ENCODE results near the gene ZBTB20. TPM values are rescaled to one million over a fixed set of nuclear protein-coding genes. Genes with fewer than 3 reads are reported as not detected.
A peak's percentile ranks its signal among the peaks of the same experiment; 100 is the strongest.

Gene ZBTB20
- polyA plus RNA-seq, 4 donors, result 0.27 to 2.2 (median 1.3) TPM

- no peak for FAIRE-seq
Observed at GRCh38 chr3:114671741-114672510, 475.2 kb downstream of the ZBTB20 start.

GRCh38 chr3:114669614-114670013, 477.5 kb downstream of the ZBTB20 start:
- FAIRE-seq (no peak), DNase-seq (no peak)
- Histone ChIP-seq H3K27ac (ENCODE audit: low read depth in 1 of 3, low read length in 2 of 3) (no peak overlapping the region), H3K9me3 (ENCODE audit: control insufficient read depth in 2 of 2, insufficient read depth in 1 of 2, low read depth in 1 of 2, low read length in 1 of 2) (no peaks in the 10 kb centered on the region), H3K4me1 (ENCODE audit: control insufficient read depth in 3 of 3, insufficient read depth in 2 of 3, low read depth in 1 of 3, low read length in 2 of 3) (no peaks in the 10 kb centered on the region), H3K36me3 (ENCODE audit: control insufficient read depth in 3 of 3, insufficient read depth in 2 of 3, low read depth in 1 of 3, low read length in 3 of 3) (no peaks in the 10 kb centered on the region), H3K4me3 (ENCODE audit: low read depth in 1 of 3, low read length in 3 of 3) (no peak overlapping the region), H3K27me3 (ENCODE audit: control insufficient read depth in 3 of 3, insufficient read depth in 3 of 3, low read length in 3 of 3) (no peaks in the 10 kb centered on the region)
- 98 to 100% (median 98%) methylated on average over 1 of the region's 1 CpG for WGBS, 3 donors

More at GRCh38 chr3:114671741-114672510, 475.2 kb downstream of the ZBTB20 start:
- Histone ChIP-seq H3K27me3 (ENCODE audit: control insufficient read depth in 3 of 3, insufficient read depth in 3 of 3, low read length in 3 of 3) (no peaks in the 10 kb centered on the region), H3K27ac (ENCODE audit: low read depth in 1 of 3, low read length in 2 of 3) (no peak overlapping the region), H3K4me1 (ENCODE audit: control insufficient read depth in 3 of 3, insufficient read depth in 2 of 3, low read depth in 1 of 3, low read length in 2 of 3) (no peaks in the 10 kb centered on the region), H3K9me3 (ENCODE audit: control insufficient read depth in 2 of 2, insufficient read depth in 1 of 2, low read depth in 1 of 2, low read length in 1 of 2) (no peaks in the 10 kb centered on the region), H3K36me3 (ENCODE audit: control insufficient read depth in 3 of 3, insufficient read depth in 2 of 3, low read depth in 1 of 3, low read length in 3 of 3) (no peaks in the 10 kb centered on the region), H3K4me3 (ENCODE audit: low read depth in 1 of 3, low read length in 3 of 3) (no peak overlapping the region)
- 70 to 87% (median 84%) methylated on average over 4 of the region's 4 CpGs for WGBS, 3 donors
- no peak for DNase-seq

DNA sequence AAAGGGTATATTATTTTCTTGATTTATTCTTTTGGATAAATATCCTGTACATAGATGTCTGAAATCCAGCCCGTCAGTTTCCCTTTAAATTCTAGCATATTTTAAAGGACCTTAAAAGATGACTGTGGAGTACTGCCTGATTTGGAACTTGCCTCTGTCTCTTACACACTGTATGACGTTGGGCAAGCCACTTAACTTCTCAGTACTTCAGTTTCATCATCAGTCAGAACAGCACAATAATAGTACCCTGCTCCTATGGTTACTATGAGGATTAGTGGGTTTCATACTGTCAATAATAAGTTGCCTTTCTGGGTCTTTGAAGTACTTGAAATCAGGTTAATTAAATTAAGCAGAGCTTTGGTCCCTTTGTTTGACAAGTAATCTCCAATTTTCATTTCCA, 479.0 kb downstream of the ZBTB20 start:
- DNase-seq (no peak), FAIRE-seq (no peak)
- Histone ChIP-seq H3K27me3 (ENCODE audit: control insufficient read depth in 3 of 3, insufficient read depth in 3 of 3, low read length in 3 of 3) (no peaks in the 10 kb centered on the region), H3K27ac (ENCODE audit: low read depth in 1 of 3, low read length in 2 of 3) (no peak overlapping the region), H3K4me3 (ENCODE audit: low read depth in 1 of 3, low read length in 3 of 3) (no peak overlapping the region), H3K9me3 (ENCODE audit: control insufficient read depth in 2 of 2, insufficient read depth in 1 of 2, low read depth in 1 of 2, low read length in 1 of 2) (no peaks in the 10 kb centered on the region), H3K36me3 (ENCODE audit: control insufficient read depth in 3 of 3, insufficient read depth in 2 of 3, low read depth in 1 of 3, low read length in 3 of 3) (no peaks in the 10 kb centered on the region), H3K4me1 (ENCODE audit: control insufficient read depth in 3 of 3, insufficient read depth in 2 of 3, low read depth in 1 of 3, low read length in 2 of 3) (no peaks in the 10 kb centered on the region)
- WGBS, 3 donors, result 76 to 83% (median 79%) methylated on average over 2 of the region's 2 CpGs

GRCh38 chr3:114666623-114667022, 480.5 kb downstream of the ZBTB20 start:
- FAIRE-seq, result no peak
- H3K36me3 ChIP-seq (ENCODE audit: control insufficient read depth in 3 of 3, insufficient read depth in 2 of 3, low read depth in 1 of 3, low read length in 3 of 3), result no peaks in the 10 kb centered on the region
- H3K4me3 ChIP-seq (ENCODE audit: low read depth in 1 of 3, low read length in 3 of 3), result no peak overlapping the region
- H3K4me1 ChIP-seq (ENCODE audit: control insufficient read depth in 3 of 3, insufficient read depth in 2 of 3, low read depth in 1 of 3, low read length in 2 of 3), result no peaks in the 10 kb centered on the region
- 70 to 91% (median 87%) methylated on average over 3 of the region's 3 CpGs for WGBS, 3 donors
- H3K27ac ChIP-seq (ENCODE audit: low read depth in 1 of 3, low read length in 2 of 3), result no peak overlapping the region
- DNase-seq, result no peak
- H3K9me3 ChIP-seq (ENCODE audit: control insufficient read depth in 2 of 2, insufficient read depth in 1 of 2, low read depth in 1 of 2, low read length in 1 of 2), result no peaks in the 10 kb centered on the region
- H3K27me3 ChIP-seq (ENCODE audit: control insufficient read depth in 3 of 3, insufficient read depth in 3 of 3, low read length in 3 of 3), result no peaks in the 10 kb centered on the region

DNA sequence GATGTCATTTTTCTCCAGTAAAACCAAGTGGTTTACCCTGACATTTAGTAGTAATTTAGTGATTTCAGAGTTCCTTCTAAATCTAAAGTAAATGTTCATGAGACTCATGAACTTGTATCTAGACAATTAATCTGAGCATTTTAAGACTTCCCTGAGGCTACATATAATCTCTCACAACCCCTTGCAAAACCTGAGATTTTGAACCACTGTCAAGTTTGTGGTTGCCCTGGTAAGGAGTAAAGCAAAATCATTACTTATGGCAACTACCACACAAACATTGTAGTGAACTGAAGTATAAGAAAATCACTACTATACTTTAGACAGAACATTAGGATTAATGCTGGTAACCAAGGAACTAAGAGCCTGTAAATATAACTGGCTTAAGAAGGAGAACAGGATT, 483.1 kb downstream of the ZBTB20 start:
- no peaks in the 10 kb centered on the region for H3K9me3 ChIP-seq (ENCODE audit: control insufficient read depth in 2 of 2, insufficient read depth in 1 of 2, low read depth in 1 of 2, low read length in 1 of 2)
- no peaks in the 10 kb centered on the region for H3K27me3 ChIP-seq (ENCODE audit: control insufficient read depth in 3 of 3, insufficient read depth in 3 of 3, low read length in 3 of 3)
- H3K36me3 ChIP-seq (ENCODE audit: control insufficient read depth in 3 of 3, insufficient read depth in 2 of 3, low read depth in 1 of 3, low read length in 3 of 3), result no peaks in the 10 kb centered on the region
- H3K4me1 ChIP-seq (ENCODE audit: control insufficient read depth in 3 of 3, insufficient read depth in 2 of 3, low read depth in 1 of 3, low read length in 2 of 3), result peaks cover 0 to 5% (median 2%) of the 10 kb centered on the region in 3 donors
- no peak for DNase-seq
- no peak for FAIRE-seq
- no peak overlapping the region for H3K27ac ChIP-seq (ENCODE audit: low read depth in 1 of 3, low read length in 2 of 3)
- H3K4me3 ChIP-seq (ENCODE audit: low read depth in 1 of 3, low read length in 3 of 3), result no peak overlapping the region

GRCh38 chr3:114660808-114661207, 486.3 kb downstream of the ZBTB20 start:
- FAIRE-seq (no peak), DNase-seq (no peak)
- no peaks in the 10 kb centered on the region for H3K9me3 ChIP-seq (ENCODE audit: control insufficient read depth in 2 of 2, insufficient read depth in 1 of 2, low read depth in 1 of 2, low read length in 1 of 2)
- no peak overlapping the region for H3K4me3 ChIP-seq (ENCODE audit: low read depth in 1 of 3, low read length in 3 of 3)
- 77 to 89% (median 88%) methylated on average over 1 of the region's 1 CpG for WGBS, 3 donors
- no peaks in the 10 kb centered on the region for H3K27me3 ChIP-seq (ENCODE audit: control insufficient read depth in 3 of 3, insufficient read depth in 3 of 3, low read length in 3 of 3)
- peaks cover 0 to 8% (median 2%) of the 10 kb centered on the region in 3 donors for H3K4me1 ChIP-seq (ENCODE audit: control insufficient read depth in 3 of 3, insufficient read depth in 2 of 3, low read depth in 1 of 3, low read length in 2 of 3)
- no peaks in the 10 kb centered on the region for H3K36me3 ChIP-seq (ENCODE audit: control insufficient read depth in 3 of 3, insufficient read depth in 2 of 3, low read depth in 1 of 3, low read length in 3 of 3)
- H3K27ac ChIP-seq (ENCODE audit: low read depth in 1 of 3, low read length in 2 of 3), result no peak overlapping the region

DNA sequence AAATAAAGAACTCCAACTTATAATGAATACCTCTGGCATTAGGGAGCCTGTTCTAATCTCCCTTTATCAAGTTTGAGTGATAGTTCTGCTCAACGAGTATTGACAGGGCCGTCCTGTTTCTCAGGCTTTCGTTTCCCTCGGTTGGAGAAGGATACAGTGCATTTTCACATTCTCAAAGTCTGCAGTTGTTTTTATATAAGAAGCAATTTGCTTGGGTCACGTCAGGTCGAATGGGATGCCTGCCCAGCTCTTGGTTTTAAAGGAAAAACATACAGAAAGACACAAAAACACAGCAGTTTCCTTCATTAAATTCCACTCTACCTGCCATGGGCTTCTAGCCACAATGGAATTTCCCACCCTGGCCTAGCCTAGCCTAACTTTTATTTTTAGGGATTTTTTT, 487.0 kb downstream of the ZBTB20 start:
- WGBS, 3 donors, result 9 to 34% (median 26%) methylated on average over 6 of the region's 6 CpGs
- no peak overlapping the region for H3K4me3 ChIP-seq (ENCODE audit: low read depth in 1 of 3, low read length in 3 of 3)
- peak; percentile 11 to 15 for DNase-seq
- H3K9me3 ChIP-seq (ENCODE audit: control insufficient read depth in 2 of 2, insufficient read depth in 1 of 2, low read depth in 1 of 2, low read length in 1 of 2), result no peaks in the 10 kb centered on the region
- no peak for FAIRE-seq
- no peaks in the 10 kb centered on the region for H3K36me3 ChIP-seq (ENCODE audit: control insufficient read depth in 3 of 3, insufficient read depth in 2 of 3, low read depth in 1 of 3, low read length in 3 of 3)
- peak overlapping the region in 1 of 3 donors; percentile 49 for H3K27ac ChIP-seq (ENCODE audit: low read depth in 1 of 3, low read length in 2 of 3)
- peaks cover 0 to 8% (median 2%) of the 10 kb centered on the region in 3 donors for H3K4me1 ChIP-seq (ENCODE audit: control insufficient read depth in 3 of 3, insufficient read depth in 2 of 3, low read depth in 1 of 3, low read length in 2 of 3)
- H3K27me3 ChIP-seq (ENCODE audit: control insufficient read depth in 3 of 3, insufficient read depth in 3 of 3, low read length in 3 of 3), result no peaks in the 10 kb centered on the region

GRCh38 chr3:114659109-114660061, 487.7 kb downstream of the ZBTB20 start:
- 34 to 65% (median 48%) methylated on average over 5 of the region's 5 CpGs for WGBS, 3 donors
- DNase-seq, result peak; percentile 8 to 38
- no peak for FAIRE-seq

More at GRCh38 chr3:114659109-114660061, 487.7 kb downstream of the ZBTB20 start:
- no peaks in the 10 kb centered on the region for H3K36me3 ChIP-seq (ENCODE audit: control insufficient read depth in 3 of 3, insufficient read depth in 2 of 3, low read depth in 1 of 3, low read length in 3 of 3)
- no peaks in the 10 kb centered on the region for H3K9me3 ChIP-seq (ENCODE audit: control insufficient read depth in 2 of 2, insufficient read depth in 1 of 2, low read depth in 1 of 2, low read length in 1 of 2)
- peak overlapping the region in 2 of 3 donors; percentile 35 to 62 for H3K27ac ChIP-seq (ENCODE audit: low read depth in 1 of 3, low read length in 2 of 3)
- peaks cover 0 to 8% (median 2%) of the 10 kb centered on the region in 3 donors for H3K4me1 ChIP-seq (ENCODE audit: control insufficient read depth in 3 of 3, insufficient read depth in 2 of 3, low read depth in 1 of 3, low read length in 2 of 3)
- no peak overlapping the region for H3K4me3 ChIP-seq (ENCODE audit: low read depth in 1 of 3, low read length in 3 of 3)
- H3K27me3 ChIP-seq (ENCODE audit: control insufficient read depth in 3 of 3, insufficient read depth in 3 of 3, low read length in 3 of 3), result no peaks in the 10 kb centered on the region
